ENCODE data around the gene OSBPL9. TPM values are rescaled to one million over a fixed set of nuclear protein-coding genes. Genes with fewer than 3 reads are reported as not detected.
A peak's percentile ranks its signal among the peaks of the same experiment; 100 is the strongest.
"Not testable (repeated sequence)": the region's sequence is repeated elsewhere in the genome, so short reads cannot be mapped to it uniquely, and the experiment has no call there.

Gene OSBPL9
- total RNA-seq, 1 experiment from 2014 or later, result 61.9 TPM

DNA sequence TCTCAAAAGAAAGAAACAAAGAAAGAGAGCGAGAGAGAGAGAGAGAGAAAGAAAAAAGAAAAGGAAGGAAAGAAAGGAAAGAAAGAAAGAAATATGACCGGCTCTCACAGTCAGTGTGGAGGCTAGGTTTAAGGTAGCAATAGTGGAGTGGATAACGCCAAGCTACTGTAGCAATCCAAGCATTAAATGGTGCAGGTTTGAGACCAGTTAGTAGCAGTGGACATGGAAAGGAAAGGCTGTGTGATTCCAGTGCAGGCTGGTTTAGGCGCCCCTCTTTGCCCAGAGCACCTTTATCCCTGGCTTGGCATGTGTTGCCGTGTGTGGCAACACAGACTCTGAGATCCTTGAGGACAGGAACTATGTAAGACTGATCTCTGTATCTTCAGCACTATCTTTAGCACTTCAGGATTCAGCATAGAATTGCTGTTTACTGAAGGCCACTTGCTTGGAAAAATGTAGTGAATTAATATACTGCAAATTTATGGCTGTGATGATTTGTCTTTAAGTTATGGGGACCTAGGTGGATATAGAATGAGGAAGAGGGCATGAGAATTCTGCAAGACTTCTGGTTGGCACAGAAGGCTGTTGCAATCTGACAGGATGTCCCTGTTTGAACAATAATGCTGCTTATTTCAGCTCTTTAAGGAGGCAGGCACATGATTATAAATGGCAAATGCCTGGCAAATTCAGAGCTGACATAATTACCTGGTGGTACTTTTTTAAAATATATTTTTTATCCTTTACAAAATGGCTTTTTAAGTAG, 10.8 kb upstream of the OSBPL9 start:
- H3K4me3 Mint-ChIP-seq (ENCODE audit: unreplicated experiment), result no peak overlapping the region
- no TSS peak for BruUV-seq (replicated peaks)
- H3K4me3 ChIP-seq (ENCODE audit: low read depth, low read length), result no peak overlapping the region
- no peaks in the 10 kb centered on the region for H3K4me1 ChIP-seq
- no peaks in the 10 kb centered on the region for H3K27me3 ChIP-seq (replicated peaks; ENCODE audit: control insufficient read depth, insufficient read depth, low read length)
- DNase-seq, result no peak
- no peaks in the 10 kb centered on the region for H3K9me3 ChIP-seq
- H3K27me3 Mint-ChIP-seq (ENCODE audit: insufficient read depth, unreplicated experiment), result no peaks in the 10 kb centered on the region
- TF ChIP-seq, protein P1, sequence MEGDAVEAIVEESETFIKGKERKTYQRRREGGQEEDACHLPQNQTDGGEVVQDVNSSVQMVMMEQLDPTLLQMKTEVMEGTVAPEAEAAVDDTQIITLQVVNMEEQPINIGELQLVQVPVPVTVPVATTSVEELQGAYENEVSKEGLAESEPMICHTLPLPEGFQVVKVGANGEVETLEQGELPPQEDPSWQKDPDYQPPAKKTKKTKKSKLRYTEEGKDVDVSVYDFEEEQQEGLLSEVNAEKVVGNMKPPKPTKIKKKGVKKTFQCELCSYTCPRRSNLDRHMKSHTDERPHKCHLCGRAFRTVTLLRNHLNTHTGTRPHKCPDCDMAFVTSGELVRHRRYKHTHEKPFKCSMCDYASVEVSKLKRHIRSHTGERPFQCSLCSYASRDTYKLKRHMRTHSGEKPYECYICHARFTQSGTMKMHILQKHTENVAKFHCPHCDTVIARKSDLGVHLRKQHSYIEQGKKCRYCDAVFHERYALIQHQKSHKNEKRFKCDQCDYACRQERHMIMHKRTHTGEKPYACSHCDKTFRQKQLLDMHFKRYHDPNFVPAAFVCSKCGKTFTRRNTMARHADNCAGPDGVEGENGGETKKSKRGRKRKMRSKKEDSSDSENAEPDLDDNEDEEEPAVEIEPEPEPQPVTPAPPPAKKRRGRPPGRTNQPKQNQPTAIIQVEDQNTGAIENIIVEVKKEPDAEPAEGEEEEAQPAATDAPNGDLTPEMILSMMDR (IDR thresholded peaks at IDR 0.05; ENCODE audit: insufficient read depth in 1 of 2, low read depth in 1 of 2, low read length in 1 of 2, severe bottlenecking in 1 of 2, unreplicated experiment in 1 of 2), result no peak
- ChIA-PET CTCF (no interaction called here), POLR2A (no interaction called here)
- peak overlapping the region; percentile 9 for H3K27ac Mint-ChIP-seq (ENCODE audit: unreplicated experiment)
- H3K36me3 ChIP-seq (ENCODE audit: control insufficient read depth, insufficient read depth, low read length), result no peaks in the 10 kb centered on the region
- intact Hi-C loops (cut with micrococcal nuclease; ENCODE audit: unreplicated experiment), result no loop called here
- no peaks in the 10 kb centered on the region for H3K36me3 Mint-ChIP-seq (ENCODE audit: insufficient read depth, unreplicated experiment)
- no peaks in the 10 kb centered on the region for H3K4me1 Mint-ChIP-seq (ENCODE audit: low read depth, unreplicated experiment)
- no peaks in the 10 kb centered on the region for H3K9me3 Mint-ChIP-seq (ENCODE audit: unreplicated experiment)

DNA sequence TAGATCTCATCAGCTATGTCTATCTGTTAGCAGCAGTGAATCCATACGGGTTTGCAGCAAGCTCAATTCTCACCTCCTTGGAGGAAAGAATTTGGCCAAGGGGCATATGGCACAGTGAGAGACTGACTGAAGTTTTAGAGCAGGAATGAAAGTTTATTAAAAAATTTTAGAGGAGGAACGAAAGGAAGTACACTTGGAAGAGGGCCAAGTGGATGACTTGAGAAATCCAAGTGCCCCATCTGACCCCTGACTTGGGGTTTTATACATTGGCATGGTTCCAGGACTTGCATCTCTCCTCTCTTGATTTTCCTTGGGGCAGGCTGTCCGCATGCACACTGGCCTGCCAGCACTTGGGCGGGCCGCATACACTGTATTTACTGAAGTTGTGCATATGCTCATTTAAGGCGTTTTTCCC, 9.2 kb upstream of the OSBPL9 start:
- POLR2A ChIA-PET, result no interaction called here
- Histone ChIP-seq H3K4me1 (no peaks in the 10 kb centered on the region), H3K36me3 (ENCODE audit: control insufficient read depth, insufficient read depth, low read length) (no peaks in the 10 kb centered on the region), H3K4me3 (ENCODE audit: low read depth, low read length) (no peak overlapping the region), H3K9me3 (no peaks in the 10 kb centered on the region), H3K27me3 (replicated peaks; ENCODE audit: control insufficient read depth, insufficient read depth, low read length) (no peaks in the 10 kb centered on the region)
- TF ChIP-seq, protein P1 (IDR thresholded peaks at IDR 0.05; ENCODE audit: insufficient read depth in 1 of 2, low read depth in 1 of 2, low read length in 1 of 2, severe bottlenecking in 1 of 2, unreplicated experiment in 1 of 2), result no peak
- no peak for DNase-seq
- Mint-ChIP-seq H3K36me3 (ENCODE audit: insufficient read depth, unreplicated experiment) (no peaks in the 10 kb centered on the region), H3K9me3 (ENCODE audit: unreplicated experiment) (no peaks in the 10 kb centered on the region), H3K27ac (ENCODE audit: unreplicated experiment) (no peak overlapping the region), H3K4me3 (ENCODE audit: unreplicated experiment) (no peak overlapping the region), H3K4me1 (ENCODE audit: low read depth, unreplicated experiment) (no peaks in the 10 kb centered on the region), H3K27me3 (ENCODE audit: insufficient read depth, unreplicated experiment) (no peaks in the 10 kb centered on the region)
- no TSS peak for BruUV-seq (replicated peaks)
- CTCF ChIA-PET, result interaction anchor here (0.6 kb wide), 1 partner anchor 350 kb away, joined by 3 read pairs; no protein-coding TSS in a partner anchor
- intact Hi-C loops (cut with micrococcal nuclease; ENCODE audit: unreplicated experiment), result no loop called here

DNA sequence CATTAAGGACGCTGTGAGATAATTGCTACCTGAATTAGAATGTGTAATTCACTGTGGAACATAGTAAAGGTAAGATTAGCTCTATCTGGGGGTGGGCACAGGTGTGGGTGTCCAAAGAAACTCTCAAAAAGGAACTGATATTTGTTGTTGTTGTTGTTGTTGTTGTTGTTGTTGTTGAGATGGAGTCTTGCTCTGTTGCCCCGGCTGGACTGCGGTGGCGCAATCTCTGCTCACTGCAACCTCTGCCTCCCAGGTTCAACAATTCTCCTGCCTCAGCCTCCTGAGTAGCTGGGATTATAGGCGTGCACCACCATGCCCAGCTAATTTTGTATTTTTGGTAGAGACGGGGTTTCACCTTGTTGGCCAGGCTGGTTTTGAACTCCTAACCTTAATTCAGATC, 6.8 kb upstream of the OSBPL9 start:
- BruUV-seq (replicated peaks); H3K9me3 ChIP-seq; H3K4me1 Mint-ChIP-seq (ENCODE audit: low read depth, unreplicated experiment); POLR2A ChIA-PET; H3K9me3 Mint-ChIP-seq (ENCODE audit: unreplicated experiment); H3K27me3 Mint-ChIP-seq (ENCODE audit: insufficient read depth, unreplicated experiment); H3K4me3 ChIP-seq (ENCODE audit: low read depth, low read length); intact Hi-C loops (cut with micrococcal nuclease; ENCODE audit: unreplicated experiment); DNase-seq; H3K4me1 ChIP-seq; H3K27me3 ChIP-seq (replicated peaks; ENCODE audit: control insufficient read depth, insufficient read depth, low read length); H3K27ac Mint-ChIP-seq (ENCODE audit: unreplicated experiment); CTCF ChIA-PET; H3K36me3 Mint-ChIP-seq (ENCODE audit: insufficient read depth, unreplicated experiment); H3K4me3 Mint-ChIP-seq (ENCODE audit: unreplicated experiment); H3K36me3 ChIP-seq (ENCODE audit: control insufficient read depth, insufficient read depth, low read length): not testable (repeated sequence)
